ENCODE measurements around the gene GZMA.

GRCh38 chr5:55104946-55105701, 2.7 kb downstream of the GZMA start:
- TF ChIP-seq POLR2AphosphoS5 (IDR thresholded peaks at IDR 0.05; ENCODE audit: insufficient read depth in 1 of 2, low read depth in 1 of 2) (no peak), CTCF (IDR thresholded peaks at IDR 0.05) (no peak)
